Parathyroid adenoma (tissue), 2 donors: ENCODE data around the gene ECT2L.

ENCODE experiments used
- H2AFZ ChIP-seq: fragments of 300-600 bp; sonication (generic); one replicate; pipeline ENCODE4 v1.7.0; 2017; ENCODE audit warnings: antibody characterized with exemption, mild to moderate bottlenecking
- H3K27ac ChIP-seq: fragments of 300-600 bp; sonication (generic); one replicate; pipeline ENCODE4 v1.7.0; 2017
- H3K27me3 ChIP-seq: fragments of 300-600 bp; sonication (generic); one replicate; pipeline ENCODE4 v1.7.0; 2017; ENCODE audit warnings: low read length; ENCODE audit not compliant: control insufficient read depth, insufficient read depth
- H3K36me3 ChIP-seq: fragments of 300-600 bp; sonication (generic); one replicate; pipeline ENCODE4 v1.7.0; 2017; ENCODE audit warnings: low read length; ENCODE audit not compliant: control insufficient read depth, insufficient read depth
- H3K4me1 ChIP-seq: fragments of 300-600 bp; sonication (generic); one replicate; pipeline ENCODE4 v1.7.0; 2017; ENCODE audit warnings: control low read depth
- H3K4me2 ChIP-seq: fragments of 300-600 bp; sonication (generic); one replicate; pipeline ENCODE4 v1.7.0; 2017; ENCODE audit warnings: low read length
- H3K4me3 ChIP-seq: fragments of 300-600 bp; sonication (generic); one replicate; pipeline ENCODE4 v1.7.0; 2017; ENCODE audit warnings: low read depth, low read length
- H3K79me2 ChIP-seq: fragments of 300-600 bp; sonication (generic); one replicate; pipeline ENCODE4 v1.7.0; 2017; ENCODE audit warnings: control low read depth
- H3K9ac ChIP-seq: fragments of 300-600 bp; sonication (generic); one replicate; pipeline ENCODE4 v1.7.0; 2017; ENCODE audit warnings: mild to moderate bottlenecking
- H3K9me3 ChIP-seq: fragments of 300-600 bp; sonication (generic); one replicate; pipeline ENCODE4 v1.7.0; 2017; ENCODE audit warnings: low read length; ENCODE audit not compliant: control insufficient read depth
- CTCF ChIP-seq: fragments of 300-600 bp; sonication (generic); IDR thresholded peaks from one replicate; pipeline ENCODE4 v1.7.0; 2017; ENCODE audit warnings: antibody characterized with exemption, mild to moderate bottlenecking
- donor health status: primary hyperparathyroidism.

ECT2L gene

GRCh38 chr6:138769102-138769676, 26.7 kb upstream of the ECT2L start:
- Histone ChIP-seq H3K9ac (no peak overlapping the region), H3K36me3 (no peaks in the 10 kb centered on the region), H3K79me2 (peaks cover 2% of the 10 kb centered on the region), H3K4me1 (no peaks in the 10 kb centered on the region), H3K4me2 (no peak overlapping the region), H3K9me3 (no peaks in the 10 kb centered on the region), H3K4me3 (no peak overlapping the region), H3K27ac (no peak overlapping the region), H3K27me3 (no peaks in the 10 kb centered on the region), H2AFZ (no peak overlapping the region)
- no peak for TF ChIP-seq CTCF

GRCh38 chr6:138772596-138773176, 23.2 kb upstream of the ECT2L start:
- Histone ChIP-seq H3K4me3 (peak overlapping the region; percentile 96), H3K9ac (no peak overlapping the region), H3K79me2 (peaks cover 5% of the 10 kb centered on the region), H3K27ac (peak overlapping the region; percentile 98), H3K27me3 (no peaks in the 10 kb centered on the region), H3K36me3 (no peaks in the 10 kb centered on the region), H3K9me3 (no peaks in the 10 kb centered on the region), H3K4me2 (peak overlapping the region; percentile 54), H2AFZ (peak overlapping the region; percentile 74), H3K4me1 (peaks cover 5% of the 10 kb centered on the region)
- no peak for TF ChIP-seq CTCF

GRCh38 chr6:138773177-138774091, 22.5 kb upstream of the ECT2L start, which contains the start of gene CCDC28A:
Gene CCDC28A, plus strand, starts transcription at chr6:138773769. Its CDS starts 2,352 bp downstream, at chr6:138776121.
- Histone ChIP-seq H3K79me2 (peaks cover 8% of the 10 kb centered on the region), H3K4me3 (peak within 1 kb of the TSS; percentile 96)
- no peak for TF ChIP-seq CTCF

GRCh38 chr6:138774370-138774769, 21.5 kb upstream of the ECT2L start:
- peak overlapping the region; percentile 74 for H2AFZ ChIP-seq
- TF ChIP-seq CTCF, result no peak
- no peaks in the 10 kb centered on the region for H3K27me3 ChIP-seq
- no peak overlapping the region for H3K9ac ChIP-seq
- H3K36me3 ChIP-seq, result no peaks in the 10 kb centered on the region
- H3K4me1 ChIP-seq, result peaks cover 5% of the 10 kb centered on the region
- H3K4me3 ChIP-seq, result peak overlapping the region; percentile 96
- peaks cover 8% of the 10 kb centered on the region for H3K79me2 ChIP-seq
- no peaks in the 10 kb centered on the region for H3K9me3 ChIP-seq
- peak overlapping the region; percentile 5 for H3K27ac ChIP-seq
- H3K4me2 ChIP-seq, result peak overlapping the region; percentile 54

More at GRCh38 chr6:138773177-138774091, 22.5 kb upstream of the ECT2L start, which contains the start of gene CCDC28A:
- Histone ChIP-seq H3K4me2 (peak within 1 kb of the TSS; percentile 54), H3K9me3 (no peaks in the 10 kb centered on the region), H2AFZ (peak within 1 kb of the TSS; percentile 74), H3K27ac (peak within 1 kb of the TSS; percentile 98), H3K27me3 (no peaks in the 10 kb centered on the region), H3K9ac (peak within 1 kb of the TSS; percentile 62), H3K36me3 (no peaks in the 10 kb centered on the region), H3K4me1 (peaks cover 5% of the 10 kb centered on the region)
